Neural cell (in vitro differentiated cells): Measurements from ENCODE around the gene H2AZ2. TPM values are rescaled to one million over a fixed set of nuclear protein-coding genes. Genes with fewer than 3 reads are reported as not detected.

Experiments
- H2AFZ ChIP-seq: fragments of 200-600, 300-800 bp; sonication (generic), shearing (Covaris generic); 2 replicates; pipeline ENCODE4 v1.6.0; 2014; ENCODE audit warnings: low read depth, mild to moderate bottlenecking, antibody characterized with exemption, low read length, moderate library complexity
- H3F3A ChIP-seq: fragments of 200-600 bp; shearing (Covaris generic); 2 replicates; pipeline ENCODE4 v1.6.1; 2016; ENCODE audit warnings: mild to moderate bottlenecking, moderate library complexity, mixed read lengths, antibody characterized with exemption, low read length; ENCODE audit not compliant: insufficient read depth, poor library complexity, severe bottlenecking
- H3K27ac ChIP-seq: fragments of 200-600, 300-800 bp; sonication (generic), shearing (Covaris generic); 2 replicates; pipeline ENCODE4 v1.5.1; 2014; ENCODE audit warnings: mild to moderate bottlenecking, low read length, moderate library complexity
- H3K27me3 ChIP-seq: fragments of 300-800, 200-600 bp; sonication (generic), shearing (Covaris generic); 2 replicates; pipeline ENCODE4 v1.6.0; 2014; ENCODE audit warnings: mild to moderate bottlenecking, low read depth, low read length, moderate library complexity; ENCODE audit not compliant: insufficient read depth
- H3K36me3 ChIP-seq: fragments of 300-800, 200-600 bp; sonication (generic), shearing (Covaris generic); 2 replicates; pipeline ENCODE4 v1.5.1; 2014; ENCODE audit warnings: mild to moderate bottlenecking, antibody characterized with exemption, low read length, moderate library complexity; ENCODE audit not compliant: insufficient read depth
- H3K4me2 ChIP-seq: fragments of 300-800, 200-600 bp; sonication (generic), shearing (Covaris generic); 2 replicates; pipeline ENCODE4 v1.6.0; 2014; ENCODE audit warnings: mild to moderate bottlenecking, low read length
- H3K4me3 ChIP-seq: fragments of 300-800, 200-600 bp; sonication (generic), shearing (Covaris generic); 2 replicates; pipeline ENCODE4 v1.5.1; 2014; ENCODE audit warnings: mild to moderate bottlenecking, low read length, moderate library complexity
- H3K79me2 ChIP-seq: fragments of 200-600 bp; shearing (Covaris generic); replicated peaks from 2 replicates; pipeline ENCODE4 v1.6.0; 2014; ENCODE audit warnings: mild to moderate bottlenecking, low read length, moderate library complexity; ENCODE audit not compliant: insufficient read depth
- H3K9ac ChIP-seq: fragments of 300-800, 200-600 bp; sonication (generic), shearing (Covaris generic); 2 replicates; pipeline ENCODE4 v1.6.1; 2016; ENCODE audit warnings: mild to moderate bottlenecking, low read length, mixed read lengths
- H3K9me2 ChIP-seq: fragments of 200-600 bp; shearing (Covaris generic); 2 replicates; pipeline ENCODE4 v1.6.1; 2016; ENCODE audit warnings: mild to moderate bottlenecking, low read length, mixed read lengths; ENCODE audit not compliant: insufficient read depth
- H3K9me3 ChIP-seq: fragments of 200-600, 300-800 bp; sonication (generic), shearing (Covaris generic); 2 replicates; pipeline ENCODE4 v1.6.1; 2016; ENCODE audit warnings: mild to moderate bottlenecking, mixed run types, low read length, moderate library complexity, mixed read lengths
- H4K20me1 ChIP-seq: fragments of 200-600 bp; shearing (Covaris generic); 2 replicates; pipeline ENCODE4 v1.6.1; 2016; ENCODE audit warnings: mild to moderate bottlenecking, mixed run types; ENCODE audit not compliant: insufficient read depth
- EP300 ChIP-seq: fragments of 450-650 bp; conservative IDR thresholded peaks from 2 replicates; pipeline ENCODE4 v1.6.1; 2014; ENCODE audit warnings: antibody characterized with exemption, mild to moderate bottlenecking, moderate library complexity; ENCODE audit not compliant: poor library complexity, severe bottlenecking
- EZH2 ChIP-seq: fragments of 200-600, 300-800 bp; shearing (Covaris generic), sonication (generic); IDR thresholded peaks from 2 replicates; pipeline ENCODE4 v1.6.1; 2014; ENCODE audit warnings: antibody characterized with exemption, low read length, borderline replicate concordance, mild to moderate bottlenecking; ENCODE audit not compliant: insufficient read depth, poor library complexity, severe bottlenecking
- MXI1 ChIP-seq: fragments of 450-650 bp; conservative IDR thresholded peaks from 2 replicates; pipeline ENCODE4 v1.6.1; 2014; ENCODE audit warnings: antibody characterized with exemption, mild to moderate bottlenecking; ENCODE audit not compliant: poor library complexity, severe bottlenecking
- POLR2AphosphoS5 ChIP-seq: IDR thresholded peaks from 2 replicates; pipeline ENCODE4 v1.6.1; 2012
- RAD21 ChIP-seq: fragments of 450-650 bp; conservative IDR thresholded peaks from 2 replicates; pipeline ENCODE4 v1.6.1; 2014; ENCODE audit warnings: antibody characterized with exemption, mild to moderate bottlenecking, moderate library complexity
- REST ChIP-seq: IDR thresholded peaks from 2 replicates; pipeline ENCODE4 v1.6.1; 2012; ENCODE audit warnings: borderline replicate concordance
- SMC3 ChIP-seq: fragments of 450-650 bp; conservative IDR thresholded peaks from 2 replicates; pipeline ENCODE4 v1.6.1; 2014; ENCODE audit warnings: antibody characterized with exemption, mild to moderate bottlenecking, moderate library complexity; ENCODE audit not compliant: poor library complexity
- TAF1 ChIP-seq: IDR thresholded peaks from 2 replicates; pipeline ENCODE4 v1.6.1; 2012; ENCODE audit warnings: low read depth
- polyA plus RNA-seq: library from polyadenylated mRNA; depleted of rRNA; stranded (reverse); fragments of >200 nt; gene quantifications from 2 replicates; pipeline ENCODE4 v1.2.3, GENCODE V29; 2014
- TF ChIP-seq, protein P1 (sequence below): fragments of 450-650 bp; IDR thresholded peaks from 2 replicates; pipeline ENCODE4 v1.5.1; 2014; ENCODE audit warnings: antibody characterized with exemption, mild to moderate bottlenecking, moderate library complexity; ENCODE audit not compliant: poor library complexity, severe bottlenecking

H2AZ2 gene
- polyA plus RNA-seq, 1 donor from 2014 or later = 152 TPM

GRCh38 chr7:44875241-44875640 lies 27.4 kb upstream of the H2AZ2 start:
- Histone ChIP-seq H3K9me3 (no peaks in the 10 kb centered on the region), H3K4me3 (no peak overlapping the region), H4K20me1 (no peaks in the 10 kb centered on the region)

DNA sequence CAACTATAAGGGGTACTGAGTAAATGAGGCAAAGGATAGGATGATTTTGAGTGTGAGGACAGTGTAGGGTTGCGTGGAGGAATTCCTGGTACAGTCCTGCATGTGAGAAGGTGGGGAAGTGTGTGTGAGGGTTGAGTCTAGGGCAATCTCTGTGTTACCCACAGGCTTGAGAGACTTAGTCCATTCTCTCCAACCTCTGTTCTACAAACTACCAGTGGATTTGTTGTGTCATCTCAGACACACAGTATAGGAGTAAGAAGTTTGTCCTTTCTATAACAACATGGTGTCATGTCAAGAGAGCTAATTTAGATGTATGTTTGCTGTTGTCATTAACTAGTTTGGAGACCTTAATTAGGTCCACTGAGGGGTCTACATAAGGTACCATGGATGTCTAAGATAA lies 24.9 kb upstream of the H2AZ2 start:
- no peaks in the 10 kb centered on the region for H3K9me2 ChIP-seq
- H4K20me1 ChIP-seq = no peaks in the 10 kb centered on the region
- no peak overlapping the region for H3K9ac ChIP-seq
- H3F3A ChIP-seq = no peaks in the 10 kb centered on the region
- peaks cover under 1% of the 10 kb centered on the region for H3K79me2 ChIP-seq
- no peak overlapping the region for H3K4me3 ChIP-seq
- H3K27me3 ChIP-seq = no peaks in the 10 kb centered on the region
- no peak overlapping the region for H3K4me2 ChIP-seq
- H3K36me3 ChIP-seq = no peaks in the 10 kb centered on the region
- H2AFZ ChIP-seq = no peak overlapping the region
- H3K9me3 ChIP-seq = no peaks in the 10 kb centered on the region
- no peak overlapping the region for H3K27ac ChIP-seq
- no peak for TF ChIP-seq MXI1
- no peak for TF ChIP-seq EZH2
- no peak for TF ChIP-seq SMC3
- TF ChIP-seq REST = no peak
- TF ChIP-seq, protein P1, sequence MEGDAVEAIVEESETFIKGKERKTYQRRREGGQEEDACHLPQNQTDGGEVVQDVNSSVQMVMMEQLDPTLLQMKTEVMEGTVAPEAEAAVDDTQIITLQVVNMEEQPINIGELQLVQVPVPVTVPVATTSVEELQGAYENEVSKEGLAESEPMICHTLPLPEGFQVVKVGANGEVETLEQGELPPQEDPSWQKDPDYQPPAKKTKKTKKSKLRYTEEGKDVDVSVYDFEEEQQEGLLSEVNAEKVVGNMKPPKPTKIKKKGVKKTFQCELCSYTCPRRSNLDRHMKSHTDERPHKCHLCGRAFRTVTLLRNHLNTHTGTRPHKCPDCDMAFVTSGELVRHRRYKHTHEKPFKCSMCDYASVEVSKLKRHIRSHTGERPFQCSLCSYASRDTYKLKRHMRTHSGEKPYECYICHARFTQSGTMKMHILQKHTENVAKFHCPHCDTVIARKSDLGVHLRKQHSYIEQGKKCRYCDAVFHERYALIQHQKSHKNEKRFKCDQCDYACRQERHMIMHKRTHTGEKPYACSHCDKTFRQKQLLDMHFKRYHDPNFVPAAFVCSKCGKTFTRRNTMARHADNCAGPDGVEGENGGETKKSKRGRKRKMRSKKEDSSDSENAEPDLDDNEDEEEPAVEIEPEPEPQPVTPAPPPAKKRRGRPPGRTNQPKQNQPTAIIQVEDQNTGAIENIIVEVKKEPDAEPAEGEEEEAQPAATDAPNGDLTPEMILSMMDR = no peak
- TF ChIP-seq EP300 = no peak
- no peak for TF ChIP-seq POLR2AphosphoS5
- no peak for TF ChIP-seq RAD21

More at GRCh38 chr7:44875241-44875640, 27.4 kb upstream of the H2AZ2 start:
- H3K4me2 ChIP-seq = no peak overlapping the region
- H3K9ac ChIP-seq = no peak overlapping the region
- TF ChIP-seq MXI1 (no peak), EP300 (no peak), EZH2 (no peak), REST (no peak), TAF1 (no peak), RAD21 (no peak), SMC3 (no peak), POLR2AphosphoS5 (no peak)
- TF ChIP-seq, protein P1 = no peak
- H3K9me2 ChIP-seq = no peaks in the 10 kb centered on the region
- no peaks in the 10 kb centered on the region for H3F3A ChIP-seq
- H3K27ac ChIP-seq = no peak overlapping the region
- no peaks in the 10 kb centered on the region for H3K27me3 ChIP-seq
- H2AFZ ChIP-seq = no peak overlapping the region
- peaks cover 9% of the 10 kb centered on the region for H3K36me3 ChIP-seq
- peaks cover 24% of the 10 kb centered on the region for H3K79me2 ChIP-seq
